A549 (cell line): ENCODE measurements around the gene RMND5B. TPM values are rescaled to one million over a fixed set of nuclear protein-coding genes. Genes with fewer than 3 reads are reported as not detected.

Source experiments
- ATAC-seq, 2 experiments: fragments of 200-7000 bp in 1 of 2; fragments of >200 bp in 1 of 2; cut with Nextera tagmentation in 1 of 2; cut with Tn5 transposase in 1 of 2; 3 replicates each; pipeline versions ENCODE4 v1.8.0 to v1.9.1; 2018 to 2020; ENCODE audit warnings: mild to moderate bottlenecking in 1 of 2, moderate library complexity in 1 of 2
- CTCF ChIA-PET: fragments of 300-600 bp; sonication (Branson Sonifier 250); formaldehyde crosslinking; extraction: SDS; loops from one replicate; lab custom pipeline; 2021; ENCODE audit warnings: antibody characterized with exemption, inconsistent platforms; lab: Yijun Ruan, JAX
- POLR2A ChIA-PET: fragments of 350-600 bp; formaldehyde crosslinking; extraction: SDS; loops from one replicate; lab custom pipeline; 2021; ENCODE audit warnings: antibody characterized with exemption, inconsistent platforms; lab: Yijun Ruan, JAX
- DNase-seq, 2 experiments: peaks; one replicate each; pipeline versions ENCODE4 v3.0.0 to v3.0.0-alpha.2; 2011 to 2016; ENCODE audit warnings: low read depth in 1 of 2, low spot score in 1 of 2
- FAIRE-seq: peaks from 2 replicates; lab custom pipeline; 2011; peaks lifted over from hg19 to GRCh38; lab: Jason Lieb, UNC
- H3K27ac ChIP-seq, 2 experiments: fragments of >200 bp; sonication (Bioruptor Twin); formaldehyde crosslinking; 3 replicates each; pipeline ENCODE4 v1.5.1; 2016 to 2017
- H3K4me1 ChIP-seq: fragments of >200 bp; sonication (Bioruptor Twin); formaldehyde crosslinking; 3 replicates; pipeline ENCODE4 v1.6.1; 2016
- H3K4me2 ChIP-seq: fragments of >200 bp; sonication (Bioruptor Twin); formaldehyde crosslinking; 3 replicates; pipeline ENCODE4 v1.6.1; 2016
- H3K4me3 ChIP-seq: fragments of >200 bp; sonication (Bioruptor Twin); formaldehyde crosslinking; 3 replicates; pipeline ENCODE4 v1.5.1; 2016
- H3K9me3 ChIP-seq: fragments of >200 bp; sonication (Bioruptor Twin); formaldehyde crosslinking; 3 replicates; pipeline ENCODE4 v1.6.1; 2016
- BHLHE40 ChIP-seq: IDR thresholded peaks from 2 replicates; pipeline ENCODE4 v1.6.1; 2012; ENCODE audit warnings: low read depth, low read length, inconsistent platforms
- CBX2 ChIP-seq: fragments of 200-600 bp; sonication (generic); IDR thresholded peaks from 2 replicates; pipeline ENCODE4 v1.6.1; 2016; ENCODE audit warnings: low read depth, mild to moderate bottlenecking, borderline replicate concordance
- CBX8 ChIP-seq: fragments of 200-600 bp; sonication (generic); IDR thresholded peaks from 2 replicates; pipeline ENCODE4 v1.6.1; 2016
- CEBPB ChIP-seq, 2 experiments: fragments of >200 bp in 1 of 2; sonication (Bioruptor Twin) in 1 of 2; formaldehyde crosslinking in 1 of 2; IDR thresholded peaks; 2 replicates each; pipeline ENCODE4 v1.6.1; 2012 to 2016
- CHD4 ChIP-seq: fragments of 200-600 bp; sonication (generic); IDR thresholded peaks from 2 replicates; pipeline ENCODE4 v1.6.1; 2016; ENCODE audit warnings: antibody characterized with exemption, mild to moderate bottlenecking, borderline replicate concordance
- EHMT2 ChIP-seq: fragments of 200-600 bp; sonication (generic); IDR thresholded peaks from 2 replicates; pipeline ENCODE4 v1.6.1; 2016; ENCODE audit warnings: antibody characterized with exemption, low read depth, mild to moderate bottlenecking, moderate library complexity
- ESRRA ChIP-seq: fragments of 150-350 bp; IDR thresholded peaks from 2 replicates; pipeline ENCODE4 v1.6.1; 2014; ENCODE audit warnings: mild to moderate bottlenecking, low read length, borderline replicate concordance
- FOXS1 ChIP-seq: fragments of 250-450 bp; sonication (Bioruptor Pico); IDR thresholded peaks from 2 replicates; pipeline ENCODE4 v1.5.0; 2020; ENCODE audit warnings: mild to moderate bottlenecking, moderate library complexity
- HEYL ChIP-seq: fragments of 250-450 bp; sonication (Bioruptor Pico); IDR thresholded peaks from 2 replicates; pipeline ENCODE4 v1.8.0; 2021; ENCODE audit warnings: mild to moderate bottlenecking, moderate library complexity
- HOXB13 ChIP-seq: fragments of 250-450 bp; sonication (Bioruptor Pico); IDR thresholded peaks from 2 replicates; pipeline ENCODE4 v1.5.0; 2020; ENCODE audit warnings: low read depth, mild to moderate bottlenecking, moderate library complexity
- JUN ChIP-seq, 2 experiments: fragments of >200 bp; sonication (Bioruptor Twin); formaldehyde crosslinking; IDR thresholded peaks; 2 replicates in 1 of 2; 3 replicates in 1 of 2; pipeline ENCODE4 v1.6.1; 2016 to 2017
- JUNB ChIP-seq: fragments of >200 bp; sonication (Bioruptor Twin); formaldehyde crosslinking; IDR thresholded peaks from 2 replicates; pipeline ENCODE4 v1.6.1; 2016
- KDM5A ChIP-seq: fragments of 200-600 bp; sonication (generic); IDR thresholded peaks from 2 replicates; pipeline ENCODE4 v1.6.1; 2016; ENCODE audit warnings: antibody characterized with exemption, mild to moderate bottlenecking
- MAFK ChIP-seq: fragments of 450-650 bp; IDR thresholded peaks from 2 replicates; pipeline ENCODE4 v1.6.1; 2014; ENCODE audit not compliant: partially characterized antibody
- NFE2L2 ChIP-seq: fragments of 150-350 bp; conservative IDR thresholded peaks from 2 replicates; pipeline ENCODE4 v1.6.1; 2014; ENCODE audit warnings: low read length
- NR3C1 ChIP-seq: fragments of >200 bp; sonication (Bioruptor Twin); formaldehyde crosslinking; IDR thresholded peaks from 3 replicates; pipeline ENCODE4 v1.6.1; 2017
- PBX3 ChIP-seq: IDR thresholded peaks from 2 replicates; pipeline ENCODE4 v1.6.1; 2012
- PHF8 ChIP-seq: fragments of 200-600 bp; sonication (generic); IDR thresholded peaks from 2 replicates; pipeline ENCODE4 v1.6.1; 2016; ENCODE audit warnings: low read depth, mild to moderate bottlenecking, antibody characterized with exemption, moderate library complexity, borderline replicate concordance
- RAD21 ChIP-seq, 2 experiments: fragments of >200 bp in 1 of 2; sonication (Bioruptor Twin) in 1 of 2; formaldehyde crosslinking in 1 of 2; IDR thresholded peaks in 1 of 2; conservative IDR thresholded peaks in 1 of 2; 2 replicates in 1 of 2; 3 replicates in 1 of 2; pipeline ENCODE4 v1.6.1; 2012 to 2018; ENCODE audit warnings: inconsistent platforms in 1 of 2
- RARB ChIP-seq: fragments of 250-450 bp; sonication (Bioruptor Pico); IDR thresholded peaks from 2 replicates; pipeline ENCODE4 v1.8.0; 2021; ENCODE audit warnings: mild to moderate bottlenecking, moderate library complexity
- RNF2 ChIP-seq: fragments of 200-600 bp; sonication (generic); IDR thresholded peaks from 2 replicates; pipeline ENCODE4 v1.6.1; 2016; ENCODE audit warnings: low read depth, mild to moderate bottlenecking, antibody characterized with exemption, moderate library complexity, borderline replicate concordance
- SMC3 ChIP-seq: fragments of >200 bp; sonication (Bioruptor Twin); formaldehyde crosslinking; IDR thresholded peaks from 3 replicates; pipeline ENCODE4 v1.6.1; 2018; ENCODE audit warnings: inconsistent platforms
- TFCP2L1 ChIP-seq: fragments of 250-450 bp; sonication (Bioruptor Pico); IDR thresholded peaks from 2 replicates; pipeline ENCODE4 v1.5.0; 2021; ENCODE audit warnings: mild to moderate bottlenecking
- ZFP36 ChIP-seq: fragments of 450-650 bp; IDR thresholded peaks from 2 replicates; pipeline ENCODE4 v1.6.1; 2014; ENCODE audit warnings: borderline replicate concordance; ENCODE audit not compliant: partially characterized antibody
- WGBS: methylation state at CpG from one replicate; pipeline ENCODE4 v1.1.6; 2017; ENCODE audit errors: missing lambda C conversion rate; 5-methylcytosine and 5-hydroxymethylcytosine counted together
- polyA plus RNA-seq, 4 experiments: library from polyadenylated mRNA; depleted of rRNA in 3 of 4; stranded (reverse); fragments of >200 nt; fragmentation: RNase III in 1 of 4; extraction: RNeasy Plus Mini Kit Qiagen cat#74134 plus additional on column Dnase treatment in 1 of 4; gene quantifications; 2 replicates in 3 of 4; 3 replicates in 1 of 4; pipeline ENCODE4 v1.2.3, GENCODE V29; 2011 to 2017
- TF ChIP-seq, protein P1 (sequence below): fragments of >200 bp; sonication (Bioruptor Twin); formaldehyde crosslinking; IDR thresholded peaks from 3 replicates; pipeline ENCODE4 v1.5.1; 2016
- TF ChIP-seq, protein P2 (sequence below): fragments of 250-450 bp; sonication (Bioruptor Pico); IDR thresholded peaks from 2 replicates; pipeline ENCODE4 v1.5.0; 2021; ENCODE audit warnings: mild to moderate bottlenecking, moderate library complexity, borderline replicate concordance

Gene RMND5B
- polyA plus RNA-seq, 2 of the 4 experiments (the other 2 are of a cell fraction): 20.2 to 30.3 TPM

GRCh38 chr5:178119915-178120606 is 10.8 kb upstream of the RMND5B start:
- TF ChIP-seq RNF2 (no peak), CBX8 (no peak), PHF8 (no peak), SMC3 (no peak)
- WGBS: 83% methylated on average over 16 of the region's 27 CpGs
- ChIA-PET POLR2A (interaction anchor here (1.1 to 1.5 kb wide), 3 partner anchors 34 to 84 kb away, joined by 3 to 4 read pairs (median 4); partner anchors contain the start of genes HNRNPAB and NHP2), CTCF (interaction anchor here (0.6 to 2.4 kb wide), 18 partner anchors 9 to 144 kb away, joined by 3 to 13 read pairs (median 6); partner anchors contain the start of genes NHP2 and RMND5B)
- no peaks in the 10 kb centered on the region for H3K4me1 ChIP-seq
- DNase-seq: no peak
- no peak for ATAC-seq
- FAIRE-seq: no peak
- H3K4me3 ChIP-seq: no peak overlapping the region
- no peaks in the 10 kb centered on the region for H3K9me3 ChIP-seq
- no peak overlapping the region for H3K4me2 ChIP-seq
- no peak overlapping the region for H3K27ac ChIP-seq

DNA sequence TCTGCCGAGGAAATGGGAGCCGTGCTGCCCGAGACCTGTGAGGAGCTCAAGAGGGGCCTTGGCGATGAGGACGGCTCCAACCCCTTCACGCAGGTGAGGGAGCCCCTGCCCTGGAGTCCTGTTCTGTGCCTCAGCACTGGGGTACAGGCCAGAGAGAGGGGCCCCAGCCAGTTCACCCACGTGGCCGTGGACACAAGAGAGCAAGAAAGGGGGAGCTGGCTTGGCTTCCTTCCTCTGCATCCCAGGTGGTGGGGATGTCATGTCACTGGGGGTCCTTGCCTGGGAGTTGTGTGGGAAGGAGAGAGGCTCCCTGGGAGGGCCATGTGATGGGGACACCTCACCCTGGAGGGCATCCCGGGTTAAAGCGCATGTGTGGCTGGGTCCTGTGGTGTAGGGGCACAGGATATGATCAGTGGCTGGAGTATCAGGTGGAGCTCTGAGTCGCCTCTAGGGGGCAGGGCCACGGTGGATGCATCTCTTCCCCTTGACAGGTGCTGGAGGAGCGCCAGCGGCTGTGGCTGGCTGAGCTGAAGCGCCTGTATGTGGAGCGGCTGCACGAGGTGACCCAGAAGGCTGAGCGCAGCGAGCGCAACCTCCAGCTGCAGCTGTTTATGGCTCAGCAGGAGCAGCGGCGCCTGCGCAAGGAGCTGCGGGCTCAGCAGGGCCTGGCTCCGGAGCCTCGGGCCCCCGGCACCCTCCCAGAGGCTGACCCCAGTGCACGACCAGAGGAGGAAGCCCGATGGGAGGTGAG is 10.0 kb upstream of the RMND5B start:
- CTCF ChIA-PET: interaction anchor here (0.6 to 4.3 kb wide), 22 partner anchors 8 to 144 kb away, joined by 3 to 33 read pairs (median 5); partner anchors contain the start of genes NHP2 and RMND5B
- H3K4me1 ChIP-seq: no peaks in the 10 kb centered on the region
- H3K9me3 ChIP-seq: no peaks in the 10 kb centered on the region
- 59% methylated on average over 23 of the region's 29 CpGs for WGBS
- ATAC-seq (peak; percentile 77 to 92), FAIRE-seq (no peak), DNase-seq (peak; percentile 70 to 86)
- POLR2A ChIA-PET: interaction anchor here (1.1 to 1.5 kb wide), 3 partner anchors 33 to 83 kb away, joined by 3 to 4 read pairs (median 4); partner anchors contain the start of genes HNRNPAB and NHP2
- no peak overlapping the region for H3K4me3 ChIP-seq
- H3K4me2 ChIP-seq: no peak overlapping the region
- H3K27ac ChIP-seq: no peak overlapping the region
- TF ChIP-seq, protein P1, sequence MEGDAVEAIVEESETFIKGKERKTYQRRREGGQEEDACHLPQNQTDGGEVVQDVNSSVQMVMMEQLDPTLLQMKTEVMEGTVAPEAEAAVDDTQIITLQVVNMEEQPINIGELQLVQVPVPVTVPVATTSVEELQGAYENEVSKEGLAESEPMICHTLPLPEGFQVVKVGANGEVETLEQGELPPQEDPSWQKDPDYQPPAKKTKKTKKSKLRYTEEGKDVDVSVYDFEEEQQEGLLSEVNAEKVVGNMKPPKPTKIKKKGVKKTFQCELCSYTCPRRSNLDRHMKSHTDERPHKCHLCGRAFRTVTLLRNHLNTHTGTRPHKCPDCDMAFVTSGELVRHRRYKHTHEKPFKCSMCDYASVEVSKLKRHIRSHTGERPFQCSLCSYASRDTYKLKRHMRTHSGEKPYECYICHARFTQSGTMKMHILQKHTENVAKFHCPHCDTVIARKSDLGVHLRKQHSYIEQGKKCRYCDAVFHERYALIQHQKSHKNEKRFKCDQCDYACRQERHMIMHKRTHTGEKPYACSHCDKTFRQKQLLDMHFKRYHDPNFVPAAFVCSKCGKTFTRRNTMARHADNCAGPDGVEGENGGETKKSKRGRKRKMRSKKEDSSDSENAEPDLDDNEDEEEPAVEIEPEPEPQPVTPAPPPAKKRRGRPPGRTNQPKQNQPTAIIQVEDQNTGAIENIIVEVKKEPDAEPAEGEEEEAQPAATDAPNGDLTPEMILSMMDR: peak; percentile 41
- TF ChIP-seq EHMT2 (no peak), PBX3 (no peak)

DNA sequence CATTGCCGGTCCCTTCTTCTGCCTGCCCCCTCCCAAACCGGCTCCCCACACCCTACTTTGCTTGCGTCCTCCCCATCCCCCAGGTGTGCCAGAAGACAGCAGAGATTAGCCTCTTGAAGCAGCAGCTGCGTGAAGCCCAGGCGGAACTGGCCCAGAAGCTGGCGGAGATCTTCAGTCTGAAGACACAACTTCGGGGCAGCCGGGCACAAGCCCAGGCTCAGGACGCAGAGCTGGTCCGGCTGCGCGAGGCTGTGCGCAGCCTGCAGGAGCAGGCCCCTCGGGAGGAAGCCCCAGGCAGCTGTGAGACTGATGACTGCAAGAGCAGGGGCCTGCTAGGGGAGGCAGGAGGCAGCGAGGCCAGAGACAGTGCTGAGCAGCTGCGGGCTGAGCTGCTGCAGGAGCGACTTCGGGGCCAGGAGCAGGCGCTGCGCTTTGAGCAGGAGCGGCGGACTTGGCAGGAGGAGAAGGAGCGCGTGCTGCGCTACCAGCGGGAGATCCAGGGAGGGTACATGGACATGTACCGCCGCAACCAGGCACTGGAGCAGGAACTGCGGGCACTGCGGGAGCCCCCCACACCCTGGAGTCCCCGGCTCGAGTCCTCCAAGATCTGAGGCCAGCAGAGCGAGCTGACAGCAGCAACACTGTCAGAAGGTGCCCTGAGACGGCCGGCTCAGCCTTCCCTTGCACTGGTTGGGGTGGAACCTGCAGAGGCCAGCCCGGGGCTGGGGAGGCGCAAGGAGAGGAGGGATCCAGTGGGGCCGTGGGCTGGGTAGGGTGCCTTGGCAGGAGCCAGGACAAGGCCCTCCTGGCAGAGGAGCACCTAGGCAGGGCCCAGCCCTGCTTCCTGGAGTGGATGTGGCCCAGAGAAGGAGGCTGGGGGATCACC is 9.2 kb upstream of the RMND5B start:
- Histone ChIP-seq H3K27ac (no peak overlapping the region), H3K4me2 (no peak overlapping the region), H3K4me3 (no peak overlapping the region), H3K9me3 (no peaks in the 10 kb centered on the region), H3K4me1 (no peaks in the 10 kb centered on the region)
- no peak for DNase-seq
- WGBS: 89% methylated on average over 29 of the region's 38 CpGs
- POLR2A ChIA-PET: interaction anchor here (1.1 to 1.5 kb wide), 3 partner anchors 32 to 82 kb away, joined by 3 to 4 read pairs (median 4); partner anchors contain the start of genes HNRNPAB and NHP2
- FAIRE-seq: no peak
- CTCF ChIA-PET: interaction anchor here (0.7 to 4.3 kb wide), 22 partner anchors 8 to 1490 kb away, joined by 3 to 33 read pairs (median 6); partner anchors contain the start of genes NHP2 and RMND5B
- ATAC-seq: no peak
- TF ChIP-seq HEYL (CRISPR knock-in tag): no peak
- TF ChIP-seq TFCP2L1: no peak
- TF ChIP-seq, protein P2, sequence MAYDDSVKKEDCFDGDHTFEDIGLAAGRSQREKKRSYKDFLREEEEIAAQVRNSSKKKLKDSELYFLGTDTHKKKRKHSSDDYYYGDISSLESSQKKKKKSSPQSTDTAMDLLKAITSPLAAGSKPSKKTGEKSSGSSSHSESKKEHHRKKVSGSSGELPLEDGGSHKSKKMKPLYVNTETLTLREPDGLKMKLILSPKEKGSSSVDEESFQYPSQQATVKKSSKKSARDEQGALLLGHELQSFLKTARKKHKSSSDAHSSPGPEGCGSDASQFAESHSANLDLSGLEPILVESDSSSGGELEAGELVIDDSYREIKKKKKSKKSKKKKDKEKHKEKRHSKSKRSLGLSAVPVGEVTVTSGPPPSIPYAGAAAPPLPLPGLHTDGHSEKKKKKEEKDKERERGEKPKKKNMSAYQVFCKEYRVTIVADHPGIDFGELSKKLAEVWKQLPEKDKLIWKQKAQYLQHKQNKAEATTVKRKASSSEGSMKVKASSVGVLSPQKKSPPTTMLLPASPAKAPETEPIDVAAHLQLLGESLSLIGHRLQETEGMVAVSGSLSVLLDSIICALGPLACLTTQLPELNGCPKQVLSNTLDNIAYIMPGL (CRISPR knock-in tag): no peak
- TF ChIP-seq NFE2L2: no peak
- TF ChIP-seq MAFK: no peak
- TF ChIP-seq BHLHE40: no peak
- no peak for TF ChIP-seq FOXS1 (CRISPR knock-in tag)
- TF ChIP-seq ZFP36: no peak
- no peak for TF ChIP-seq CHD4
- no peak for TF ChIP-seq RAD21 (conservative IDR thresholded peaks at IDR 0.05 in 1 of 2, IDR thresholded peaks at IDR 0.05 in 1 of 2)
- no peak for TF ChIP-seq CBX2
- no peak for TF ChIP-seq JUNB
- TF ChIP-seq CEBPB (IDR thresholded peaks at IDR 0.05): no peak
- TF ChIP-seq NR3C1: no peak
- no peak for TF ChIP-seq HOXB13 (CRISPR knock-in tag)
- TF ChIP-seq JUN (IDR thresholded peaks at IDR 0.05): no peak
- TF ChIP-seq KDM5A: no peak
- TF ChIP-seq RARB (CRISPR knock-in tag): no peak
- no peak for TF ChIP-seq ESRRA
